ENCODE data around the gene AGER. TPM values are rescaled to one million over a fixed set of nuclear protein-coding genes. Genes with fewer than 3 reads are reported as not detected.

Gene AGER
- total RNA-seq, 1 experiment from 2014 or later, result 18.1 TPM

- Histone ChIP-seq H3K4me3 (peak overlapping the region; percentile 98), H3K4me2 (peak overlapping the region; percentile 83), H2AFZ (peak overlapping the region; percentile 72), H3K27ac (0 out of 2 replicates have a peak overlapping the region, but pooled peaks have one; percentile 86), H3K27me3 (ENCODE audit: insufficient read depth, low read depth) (no peaks in the 10 kb centered on the region), H3K9me2 (ENCODE audit: insufficient read depth) (no peaks in the 10 kb centered on the region), H4K20me1 (ENCODE audit: insufficient read depth) (no peaks in the 10 kb centered on the region), H3K79me2 (ENCODE audit: low read depth) (peaks cover 29% of the 10 kb centered on the region), H3K4me1 (replicated peaks; ENCODE audit: insufficient read depth) (peaks cover 24% of the 10 kb centered on the region), H3K9me3 (ENCODE audit: insufficient read depth, low read depth) (no peaks in the 10 kb centered on the region), H3F3A (ENCODE audit: insufficient read depth, low read depth) (peaks cover 21% of the 10 kb centered on the region; the same call in 1 of the 2 replicates), H3K36me3 (ENCODE audit: low read depth) (no peaks in the 10 kb centered on the region)
- ChIA-PET POLR2A (ENCODE audit: unreplicated experiment) (interaction anchor here (0.6 to 0.7 kb wide), 2 partner anchors 43 to 1553 kb away, joined by 3 to 5 read pairs; no protein-coding TSS in a partner anchor), CTCF (interaction anchor here (0.6 to 0.7 kb wide), 2 partner anchors 35 to 60 kb away, joined by 3 read pairs; no protein-coding TSS in a partner anchor)
- TF ChIP-seq EZH2 (IDR thresholded peaks at IDR 0.05; ENCODE audit: low read depth), result no peak
- TF ChIP-seq CTCF (conservative IDR thresholded peaks at IDR 0.05), result no peak
- no TSS peak for BruUV-seq (replicated peaks)
- intact Hi-C loops (cut with micrococcal nuclease; ENCODE audit: unreplicated experiment), result loop anchor here (1.0 to 10.0 kb wide), 3 partner anchors 12 to 514 kb away; partner anchors contain the start of genes C6orf47, CSNK2B, GPANK1 and LY6G5B
- DNase-seq, result no peak
Measured at GRCh38 chr6:32178547-32179440, 5.3 kb downstream of the AGER start.

DNA sequence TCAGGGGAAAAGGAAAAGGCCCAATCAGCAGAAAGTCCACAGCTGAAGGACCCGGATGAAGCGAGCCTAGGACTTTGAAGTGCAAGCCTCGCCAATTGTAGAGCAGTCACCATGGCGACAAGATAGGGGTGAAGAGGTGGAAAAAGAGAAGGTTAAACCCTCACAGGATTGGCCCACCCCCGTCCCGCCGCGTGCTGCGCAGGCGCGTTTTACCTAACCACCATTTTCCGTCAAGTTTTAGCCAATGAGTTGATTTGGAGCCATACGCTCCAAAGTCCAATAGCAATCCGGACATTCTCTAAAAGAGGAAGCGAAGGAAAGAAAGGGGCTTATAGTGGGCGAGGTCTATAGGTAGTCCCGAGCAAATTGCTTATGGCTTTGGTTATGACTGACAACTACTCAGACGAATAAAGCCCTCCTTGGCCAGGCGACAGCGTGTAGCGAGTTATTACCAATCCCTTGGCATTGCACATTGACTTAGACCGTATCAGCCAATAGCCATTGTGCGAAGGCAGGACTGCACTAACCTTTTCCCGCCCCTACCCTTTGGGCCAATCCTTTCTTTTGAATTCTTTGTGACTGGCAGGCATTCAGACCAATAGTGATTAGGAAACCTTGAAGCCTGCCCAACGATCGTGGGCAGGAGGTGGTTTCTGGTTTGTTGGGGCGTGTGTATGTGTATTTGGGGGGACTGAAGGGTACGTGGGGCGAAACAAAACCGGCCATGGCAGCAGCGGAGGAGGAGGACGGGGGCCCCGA lies 6.1 kb downstream of the AGER start, which contains the start of gene RNF5:
Gene RNF5, plus strand, starts transcription at position 618 of the 759 bp plus-strand sequence. Its CDS starts 107 bp downstream, at position 725.
- Histone ChIP-seq H3K4me2 (peak within 1 kb of the TSS; percentile 83), H3K9me2 (ENCODE audit: insufficient read depth) (no peaks in the 10 kb centered on the region), H3K9me3 (ENCODE audit: insufficient read depth, low read depth) (no peaks in the 10 kb centered on the region), H3K79me2 (ENCODE audit: low read depth) (peaks cover 29% of the 10 kb centered on the region), H2AFZ (peak within 1 kb of the TSS; percentile 76), H3F3A (ENCODE audit: insufficient read depth, low read depth) (peaks cover 15% of the 10 kb centered on the region; the same call in 1 of the 2 replicates), H3K4me3 (peak within 1 kb of the TSS; percentile 98), H3K4me1 (replicated peaks; ENCODE audit: insufficient read depth) (peaks cover 29% of the 10 kb centered on the region), H3K27me3 (ENCODE audit: insufficient read depth, low read depth) (no peaks in the 10 kb centered on the region), H3K36me3 (ENCODE audit: low read depth) (no peaks in the 10 kb centered on the region), H4K20me1 (ENCODE audit: insufficient read depth) (no peaks in the 10 kb centered on the region), H3K27ac (peak within 1 kb of the TSS; percentile 86)
- CTCF ChIA-PET, result interaction anchor here (0.9 kb wide), 1 partner anchor 13 kb away, joined by 4 read pairs; the partner anchor contains the start of gene PBX2
- intact Hi-C loops (cut with micrococcal nuclease; ENCODE audit: unreplicated experiment), result loop anchor here (1.0 to 10.0 kb wide), 5 partner anchors 12 to 513 kb away; partner anchors contain the start of genes C6orf47, CSNK2B, FKBPL and GPANK1
- peak; percentile 91 to 99 for DNase-seq
- POLR2A ChIA-PET (ENCODE audit: unreplicated experiment), result interaction anchor here (0.6 to 1.1 kb wide), 6 partner anchors 12 to 611 kb away, joined by 5 to 9 read pairs (median 6); partner anchors contain the start of genes DXO and PBX2
- BruUV-seq (replicated peaks), result no TSS peak
- TF ChIP-seq CTCF (conservative IDR thresholded peaks at IDR 0.05) (no peak), EZH2 (IDR thresholded peaks at IDR 0.05; ENCODE audit: low read depth) (no peak)
